Tibial nerve (tissue), 4 donors: ENCODE data around the gene NYAP2. TPM values are rescaled to one million over a fixed set of nuclear protein-coding genes. Genes with fewer than 3 reads are reported as not detected.

Source experiments
- DNase-seq, 2 donors: peaks; one replicate each; pipeline ENCODE4 v3.0.0-alpha.2; 2019; ENCODE audit warnings: low spot score in 2 of 2
- H3K27ac ChIP-seq, 4 donors: fragments of 200-600 bp; sonication (generic) in 3 of 4; one replicate each; pipeline ENCODE4 v1.5.1; 2017 to 2019; ENCODE audit warnings: mild to moderate bottlenecking in 1 of 4
- H3K27me3 ChIP-seq, 2 donors: fragments of 200-600 bp; sonication (generic) in 1 of 2; one replicate each; pipeline versions ENCODE4 v1.5.1 to v1.6.0; 2017 to 2019
- H3K36me3 ChIP-seq, 3 donors: fragments of 200-600 bp; sonication (generic); one replicate each; pipeline ENCODE4 v1.5.1; 2018 to 2019
- H3K4me1 ChIP-seq, 4 donors: fragments of 200-600 bp; sonication (generic) in 3 of 4; one replicate each; pipeline ENCODE4 v1.5.1; 2017 to 2019
- H3K4me3 ChIP-seq, 4 donors: fragments of 200-600 bp; sonication (generic) in 3 of 4; one replicate each; pipeline ENCODE4 v1.5.1; 2017 to 2019; ENCODE audit warnings: mild to moderate bottlenecking in 1 of 4, moderate library complexity in 1 of 4
- H3K9me3 ChIP-seq, 4 donors: fragments of 200-600 bp; sonication (generic) in 3 of 4; one replicate each; pipeline ENCODE4 v1.5.1; 2017 to 2019
- CTCF ChIP-seq, 5 experiments: fragments of 200-600 bp in 3 of 5; fragments of 450-650 bp in 2 of 5; sonication (generic) in 3 of 5; IDR thresholded peaks; one replicate each; pipeline ENCODE4 v1.5.1; 2016 to 2019; ENCODE audit warnings: antibody characterized with exemption in 5 of 5, mild to moderate bottlenecking in 3 of 5, moderate library complexity in 2 of 5
- EP300 ChIP-seq, 2 donors: sonication (generic); formaldehyde crosslinking; IDR thresholded peaks; one replicate each; pipeline ENCODE4 v1.6.1; 2017; ENCODE audit warnings: antibody characterized with exemption in 2 of 2, mild to moderate bottlenecking in 1 of 2
- POLR2A ChIP-seq, 2 donors: fragments of 450-650 bp; IDR thresholded peaks; one replicate each; pipeline ENCODE4 v1.6.1; 2017; ENCODE audit warnings: antibody characterized with exemption in 2 of 2, mild to moderate bottlenecking in 2 of 2, moderate library complexity in 2 of 2
- WGBS, 2 donors: methylation state at CpG; one replicate each; pipeline ENCODE4 v1.1.5; 2018; 5-methylcytosine and 5-hydroxymethylcytosine counted together
- total RNA-seq, 4 donors: library from RNA; depleted of rRNA; stranded (reverse); fragments of >200 nt; gene quantifications; one replicate each; pipeline ENCODE4 v1.1.0, GENCODE V29; 2016

NYAP2 gene
- total RNA-seq, 4 donors from 2014 or later = under 0.01 TPM; not detected in 3

- 90 to 92% methylated on average over 3 of the region's 3 CpGs for WGBS, 2 donors
- H3K4me3 ChIP-seq = no peak overlapping the region
Observed at GRCh38 chr2:225590932-225591331, 191.4 kb downstream of the NYAP2 start.

GRCh38 chr2:225597911-225598310, 198.4 kb downstream of the NYAP2 start:
- Histone ChIP-seq H3K9me3 (peaks cover 0 to 6% (median 0%) of the 10 kb centered on the region in 4 donors), H3K4me1 (no peaks in the 10 kb centered on the region), H3K4me3 (no peak overlapping the region), H3K36me3 (no peaks in the 10 kb centered on the region), H3K27me3 (no peaks in the 10 kb centered on the region), H3K27ac (no peak overlapping the region)
- DNase-seq = no peak
- no peak for TF ChIP-seq CTCF (IDR thresholded peaks at IDR 0.05)
- no peak for TF ChIP-seq EP300 (IDR thresholded peaks at IDR 0.05)
- TF ChIP-seq POLR2A (IDR thresholded peaks at IDR 0.05) = no peak
- WGBS, 2 donors = 43 to 51% methylated on average over 4 of the region's 4 CpGs

More at GRCh38 chr2:225590932-225591331, 191.4 kb downstream of the NYAP2 start:
- Histone ChIP-seq H3K27me3 (no peaks in the 10 kb centered on the region), H3K27ac (no peak overlapping the region), H3K4me1 (no peaks in the 10 kb centered on the region), H3K36me3 (no peaks in the 10 kb centered on the region), H3K9me3 (no peaks in the 10 kb centered on the region)
- no peak for DNase-seq
- TF ChIP-seq POLR2A (IDR thresholded peaks at IDR 0.05) (no peak), EP300 (IDR thresholded peaks at IDR 0.05) (no peak), CTCF (IDR thresholded peaks at IDR 0.05) (no peak)

GRCh38 chr2:225598426-225598825, 198.9 kb downstream of the NYAP2 start:
- no peak overlapping the region for H3K27ac ChIP-seq
- no peaks in the 10 kb centered on the region for H3K27me3 ChIP-seq
- no peaks in the 10 kb centered on the region for H3K36me3 ChIP-seq
- peaks cover 0 to 6% (median 0%) of the 10 kb centered on the region in 4 donors for H3K9me3 ChIP-seq
- H3K4me1 ChIP-seq = no peaks in the 10 kb centered on the region
- DNase-seq = no peak
- no peak for TF ChIP-seq POLR2A (IDR thresholded peaks at IDR 0.05)
- TF ChIP-seq EP300 (IDR thresholded peaks at IDR 0.05) = no peak
- TF ChIP-seq CTCF (IDR thresholded peaks at IDR 0.05) = no peak
- no peak overlapping the region for H3K4me3 ChIP-seq

- no peak for TF ChIP-seq POLR2A (IDR thresholded peaks at IDR 0.05)
- no peak for TF ChIP-seq EP300 (IDR thresholded peaks at IDR 0.05)
- no peak for TF ChIP-seq CTCF (IDR thresholded peaks at IDR 0.05)
- DNase-seq = no peak
Observed at GRCh38 chr2:225598897-225599296, 199.4 kb downstream of the NYAP2 start.

GRCh38 chr2:225599856-225600255, 200.3 kb downstream of the NYAP2 start:
- H3K4me1 ChIP-seq = no peaks in the 10 kb centered on the region
- H3K27me3 ChIP-seq = no peaks in the 10 kb centered on the region
- H3K36me3 ChIP-seq = no peaks in the 10 kb centered on the region
- H3K27ac ChIP-seq = no peak overlapping the region
- DNase-seq = no peak
- TF ChIP-seq POLR2A (IDR thresholded peaks at IDR 0.05) (no peak), EP300 (IDR thresholded peaks at IDR 0.05) (no peak), CTCF (IDR thresholded peaks at IDR 0.05) (no peak)
- H3K9me3 ChIP-seq = peaks cover 0 to 6% (median 0%) of the 10 kb centered on the region in 4 donors
- H3K4me3 ChIP-seq = no peak overlapping the region
- WGBS, 2 donors = 52 to 65% methylated on average over 1 of the region's 1 CpG

More at GRCh38 chr2:225598897-225599296, 199.4 kb downstream of the NYAP2 start:
- Histone ChIP-seq H3K27ac (no peak overlapping the region), H3K9me3 (peaks cover 0 to 6% (median 0%) of the 10 kb centered on the region in 4 donors), H3K4me3 (no peak overlapping the region), H3K4me1 (no peaks in the 10 kb centered on the region), H3K27me3 (no peaks in the 10 kb centered on the region), H3K36me3 (no peaks in the 10 kb centered on the region)
- 30 to 38% methylated on average over 4 of the region's 4 CpGs for WGBS, 2 donors
